DND-41 (cell line): ENCODE results near the gene COPRS.

Experiments used
- ATAC-seq: fragments of 200-7000 bp; cut with Tn5 transposase; 3 replicates; pipeline ENCODE4 v1.9.1; 2021; ENCODE audit warnings: low read depth; ENCODE audit not compliant: insufficient read depth
- DNase-seq: peaks from one replicate; pipeline ENCODE4 v3.0.0-alpha.2; 2020
- H2AFZ ChIP-seq: 2 replicates; pipeline ENCODE4 v1.6.0; 2012; ENCODE audit warnings: low read depth, low read length
- H3K27ac ChIP-seq: 2 replicates; pipeline ENCODE4 v1.5.1; 2012; ENCODE audit warnings: low read length, inconsistent platforms
- H3K27me3 ChIP-seq: fragments of 200-600 bp; sonication (generic); 2 replicates; pipeline ENCODE4 v1.6.0; 2012; ENCODE audit warnings: low read length, mild to moderate bottlenecking, inconsistent platforms; ENCODE audit not compliant: insufficient read depth, poor library complexity
- H3K36me3 ChIP-seq: 2 replicates; pipeline ENCODE4 v1.5.1; 2012; ENCODE audit warnings: low read length, inconsistent platforms; ENCODE audit not compliant: insufficient read depth
- H3K4me1 ChIP-seq: 2 replicates; pipeline ENCODE4 v1.5.1; 2012; ENCODE audit warnings: mild to moderate bottlenecking, low read length; ENCODE audit not compliant: insufficient read depth
- H3K4me2 ChIP-seq: 2 replicates; pipeline ENCODE4 v1.6.0; 2012; ENCODE audit warnings: mild to moderate bottlenecking, moderate library complexity, low read length, inconsistent platforms; ENCODE audit not compliant: insufficient read depth
- H3K4me3 ChIP-seq, 2 experiments: fragments of 200-600 bp in 1 of 2; shearing (Covaris generic) in 1 of 2; 2 replicates each; pipeline ENCODE4 v1.5.1; 2012 to 2016; ENCODE audit warnings: inconsistent platforms in 2 of 2, low read length in 2 of 2, mild to moderate bottlenecking in 2 of 2, low read depth in 1 of 2, moderate library complexity in 1 of 2
- H3K79me2 ChIP-seq: 2 replicates; pipeline ENCODE4 v1.6.0; 2012; ENCODE audit warnings: low read length, inconsistent platforms; ENCODE audit not compliant: insufficient read depth
- H3K9ac ChIP-seq: 2 replicates; pipeline ENCODE4 v1.6.0; 2012; ENCODE audit warnings: low read depth, mild to moderate bottlenecking, inconsistent platforms, low read length, moderate library complexity
- H3K9me3 ChIP-seq: 2 replicates; pipeline ENCODE4 v1.5.1; 2012; ENCODE audit warnings: low read length, moderate library complexity, mild to moderate bottlenecking, inconsistent platforms; ENCODE audit not compliant: insufficient read depth, severe bottlenecking
- H4K20me1 ChIP-seq: 2 replicates; pipeline ENCODE4 v1.6.0; 2012; ENCODE audit warnings: low read length; ENCODE audit not compliant: insufficient read depth
- EZH2 ChIP-seq: IDR thresholded peaks from 3 replicates; pipeline ENCODE4 v1.6.1; 2012; ENCODE audit warnings: borderline replicate concordance, low read depth, mild to moderate bottlenecking, moderate library complexity, low read length, inconsistent platforms; ENCODE audit not compliant: severe bottlenecking
- TF ChIP-seq, protein P1 (sequence below): IDR thresholded peaks from 2 replicates; pipeline ENCODE4 v1.5.1; 2012; ENCODE audit warnings: borderline replicate concordance, low read length, moderate library complexity, mild to moderate bottlenecking; ENCODE audit not compliant: poor library complexity, severe bottlenecking; ENCODE audit errors: extremely low read depth

The COPRS gene

DNA sequence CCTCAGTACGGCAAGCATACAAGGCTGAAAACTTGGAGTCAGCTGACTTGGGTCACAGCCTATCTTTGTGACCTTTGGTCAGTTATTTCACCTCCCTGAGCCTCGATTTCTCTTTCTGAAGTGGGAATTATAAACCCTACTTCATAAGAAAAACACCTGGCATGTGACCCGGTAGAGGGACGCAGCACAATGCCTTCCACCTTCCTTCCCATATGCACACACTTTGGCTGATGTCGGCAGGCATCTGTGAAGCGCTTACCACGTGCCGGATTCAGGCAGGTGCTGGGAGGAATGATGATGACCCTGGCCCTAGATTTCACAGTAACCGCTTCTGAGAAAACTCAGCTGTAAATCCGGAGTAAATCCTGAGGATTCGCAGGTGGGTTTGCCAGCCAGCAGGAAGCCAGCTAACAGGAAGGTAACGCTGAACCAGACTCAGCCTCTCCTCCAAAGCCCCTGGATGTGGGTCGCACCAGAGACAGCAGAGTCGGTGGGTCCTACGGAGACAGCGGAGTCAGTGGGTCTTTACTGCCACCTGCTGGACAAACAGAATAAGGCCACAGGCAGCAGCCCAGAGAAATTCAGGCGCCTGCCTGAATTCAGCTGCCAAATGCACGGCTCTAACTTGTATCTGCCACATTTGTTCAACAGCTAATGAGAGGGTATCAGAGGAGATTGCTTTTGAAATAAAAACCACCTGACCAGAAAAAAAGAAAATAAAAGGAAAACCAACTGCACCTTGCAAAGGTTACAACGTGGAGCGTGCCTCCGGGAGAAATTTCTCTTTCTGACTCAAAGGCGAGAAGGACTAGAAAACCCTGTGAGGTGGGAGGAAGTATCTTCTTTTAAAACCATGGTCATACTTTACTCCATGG, 16.6 kb downstream of the COPRS start:
- no peak overlapping the region for H3K9ac ChIP-seq
- ATAC-seq: peak; percentile 97

DNA sequence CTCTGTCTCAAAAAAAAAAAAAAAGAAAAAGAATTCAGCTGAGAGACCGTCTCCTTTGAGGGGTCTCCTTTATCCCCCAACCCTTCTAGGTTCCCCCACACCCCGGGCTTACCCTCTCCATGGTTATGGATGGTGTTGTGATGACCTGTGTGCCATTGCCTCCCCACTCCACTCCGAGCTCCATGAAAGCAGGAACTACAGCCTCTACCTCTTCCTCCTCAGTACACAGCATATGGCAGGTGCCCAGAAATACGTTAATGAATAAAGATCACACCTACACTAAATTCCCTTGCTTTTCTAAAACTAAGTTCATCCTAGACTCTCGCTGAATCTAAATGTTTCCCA, 17.2 kb downstream of the COPRS start:
- H3K27ac ChIP-seq: no peak overlapping the region
- peaks cover 4% of the 10 kb centered on the region for H3K27me3 ChIP-seq
- no peak overlapping the region for H3K4me3 ChIP-seq
- no peak for ATAC-seq
- no peaks in the 10 kb centered on the region for H3K36me3 ChIP-seq
- peaks cover 4% of the 10 kb centered on the region for H3K4me1 ChIP-seq
- H3K9ac ChIP-seq: no peak overlapping the region
- no peak overlapping the region for H3K4me2 ChIP-seq
- no peaks in the 10 kb centered on the region for H3K9me3 ChIP-seq
- DNase-seq: no peak
- H3K79me2 ChIP-seq: no peaks in the 10 kb centered on the region
- H2AFZ ChIP-seq: no peak overlapping the region
- TF ChIP-seq, protein P1, sequence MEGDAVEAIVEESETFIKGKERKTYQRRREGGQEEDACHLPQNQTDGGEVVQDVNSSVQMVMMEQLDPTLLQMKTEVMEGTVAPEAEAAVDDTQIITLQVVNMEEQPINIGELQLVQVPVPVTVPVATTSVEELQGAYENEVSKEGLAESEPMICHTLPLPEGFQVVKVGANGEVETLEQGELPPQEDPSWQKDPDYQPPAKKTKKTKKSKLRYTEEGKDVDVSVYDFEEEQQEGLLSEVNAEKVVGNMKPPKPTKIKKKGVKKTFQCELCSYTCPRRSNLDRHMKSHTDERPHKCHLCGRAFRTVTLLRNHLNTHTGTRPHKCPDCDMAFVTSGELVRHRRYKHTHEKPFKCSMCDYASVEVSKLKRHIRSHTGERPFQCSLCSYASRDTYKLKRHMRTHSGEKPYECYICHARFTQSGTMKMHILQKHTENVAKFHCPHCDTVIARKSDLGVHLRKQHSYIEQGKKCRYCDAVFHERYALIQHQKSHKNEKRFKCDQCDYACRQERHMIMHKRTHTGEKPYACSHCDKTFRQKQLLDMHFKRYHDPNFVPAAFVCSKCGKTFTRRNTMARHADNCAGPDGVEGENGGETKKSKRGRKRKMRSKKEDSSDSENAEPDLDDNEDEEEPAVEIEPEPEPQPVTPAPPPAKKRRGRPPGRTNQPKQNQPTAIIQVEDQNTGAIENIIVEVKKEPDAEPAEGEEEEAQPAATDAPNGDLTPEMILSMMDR: no peak
- no peak for TF ChIP-seq EZH2
- no peaks in the 10 kb centered on the region for H4K20me1 ChIP-seq

More for the DNA sequence above, 16.6 kb downstream of the COPRS start:
- no peaks in the 10 kb centered on the region for H3K79me2 ChIP-seq
- TF ChIP-seq, protein P1: peak; percentile 95
- TF ChIP-seq EZH2: no peak
- no peaks in the 10 kb centered on the region for H4K20me1 ChIP-seq
- no peaks in the 10 kb centered on the region for H3K9me3 ChIP-seq
- peak overlapping the region; percentile 24; the same call in 1 of the 2 replicates for H2AFZ ChIP-seq
- DNase-seq: peak; percentile 71
- no peaks in the 10 kb centered on the region for H3K36me3 ChIP-seq
- H3K4me1 ChIP-seq: peaks cover 4% of the 10 kb centered on the region
- peaks cover 4% of the 10 kb centered on the region for H3K27me3 ChIP-seq
- H3K27ac ChIP-seq: no peak overlapping the region
- peak overlapping the region; percentile 26; the same call in 1 of the 2 replicates for H3K4me2 ChIP-seq
- H3K4me3 ChIP-seq: no peak overlapping the region

DNA sequence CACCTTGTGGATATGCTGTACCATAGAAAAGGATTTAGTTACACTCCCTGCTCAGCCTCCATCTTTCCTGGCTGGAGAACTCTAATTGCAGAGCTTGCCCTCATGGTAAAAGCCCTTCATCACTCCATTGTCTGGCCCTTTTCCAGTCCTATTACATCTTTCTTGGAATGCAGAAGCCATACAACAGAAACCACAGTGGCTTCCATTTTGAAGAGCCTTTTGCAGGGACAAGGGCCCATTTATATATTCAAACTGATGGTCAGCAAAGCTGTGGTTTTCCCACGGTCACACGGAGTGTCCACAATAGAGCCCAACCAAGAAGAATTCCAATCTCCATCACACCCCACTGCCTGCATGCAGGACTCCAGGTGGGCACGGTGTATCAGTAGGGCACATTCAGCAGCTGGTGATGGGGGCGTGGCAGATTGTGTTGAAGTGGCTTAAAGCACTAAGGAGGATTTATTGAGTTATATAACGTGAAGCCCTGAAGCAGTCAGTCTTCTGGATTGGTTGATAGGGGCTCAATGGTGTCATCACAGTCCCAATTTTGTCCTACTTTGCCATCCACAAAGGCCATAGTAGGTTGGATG, 20.3 kb downstream of the COPRS start:
- peaks cover 4% of the 10 kb centered on the region for H3K4me1 ChIP-seq
- no peak overlapping the region for H3K4me3 ChIP-seq
- H3K27me3 ChIP-seq: peaks cover 4% of the 10 kb centered on the region
- no peaks in the 10 kb centered on the region for H3K9me3 ChIP-seq
- no peaks in the 10 kb centered on the region for H4K20me1 ChIP-seq
- no peak for ATAC-seq
- H3K36me3 ChIP-seq: no peaks in the 10 kb centered on the region
- no peak overlapping the region for H2AFZ ChIP-seq
- no peak overlapping the region for H3K9ac ChIP-seq
- no peak overlapping the region for H3K27ac ChIP-seq
- H3K4me2 ChIP-seq: no peak overlapping the region
- DNase-seq: no peak
- H3K79me2 ChIP-seq: no peaks in the 10 kb centered on the region
- no peak for TF ChIP-seq EZH2
- TF ChIP-seq, protein P1: no peak
